HG02678 (cell line): Measurements from ENCODE around the gene FAM185A.
"Not testable (repeated sequence)": the region's sequence is repeated elsewhere in the genome, so short reads cannot be mapped to it uniquely, and the experiment has no call there.

ENCODE experiments used
- ATAC-seq: cut with Tn5 transposase; IDR thresholded peaks from one replicate; pipeline ENCODE4 v1.9.1; 2021; ENCODE audit warnings: mild to moderate bottlenecking, moderate library complexity; ENCODE audit not compliant: unreplicated experiment

The FAM185A gene

GRCh38 chr7:102748605-102749444 lies at the start of gene FAM185A:
Gene FAM185A, plus strand, starts transcription at chr7:102748999. Its CDS starts 209 bp downstream, at chr7:102749208.
- peak; percentile 99 for ATAC-seq

- ATAC-seq = peak; percentile 66
Observed at GRCh38 chr7:102713011-102713690, 35.6 kb upstream of the FAM185A start.

- ATAC-seq = peak; percentile 76
Observed at GRCh38 chr7:102713691-102714080, 35.1 kb upstream of the FAM185A start.

GRCh38 chr7:102714774-102715522 lies 33.9 kb upstream of the FAM185A start:
- not testable (repeated sequence) for ATAC-seq

- ATAC-seq = peak; percentile 45
Observed at GRCh38 chr7:102715718-102716117, 33.1 kb upstream of the FAM185A start.

- ATAC-seq = not testable (repeated sequence)
Observed at GRCh38 chr7:102718491-102718890, 30.3 kb upstream of the FAM185A start.

- ATAC-seq = not testable (repeated sequence)
Observed at GRCh38 chr7:102726170-102726569, 22.6 kb upstream of the FAM185A start.

- not testable (repeated sequence) for ATAC-seq
Observed at GRCh38 chr7:102729670-102730069, 19.1 kb upstream of the FAM185A start.

- ATAC-seq = not testable (repeated sequence)
Observed at GRCh38 chr7:102730431-102730830, 18.4 kb upstream of the FAM185A start.

GRCh38 chr7:102742002-102742771 lies 6.6 kb upstream of the FAM185A start:
- peak; percentile 63 for ATAC-seq

GRCh38 chr7:102743861-102744260 lies 4.9 kb upstream of the FAM185A start:
- ATAC-seq = not testable (repeated sequence)

- ATAC-seq = not testable (repeated sequence)
Observed at GRCh38 chr7:102745494-102746288, 3.1 kb upstream of the FAM185A start.

- not testable (repeated sequence) for ATAC-seq
Observed at GRCh38 chr7:102749445-102749786, 617 bp downstream of the FAM185A start.

GRCh38 chr7:102758227-102758626 lies 9.4 kb downstream of the FAM185A start:
- ATAC-seq = not testable (repeated sequence)

- ATAC-seq = not testable (repeated sequence)
Observed at GRCh38 chr7:102759934-102760333, 11.1 kb downstream of the FAM185A start.

GRCh38 chr7:102761234-102761633 lies 12.4 kb downstream of the FAM185A start:
- ATAC-seq = not testable (repeated sequence)

GRCh38 chr7:102763295-102763905 lies 14.6 kb downstream of the FAM185A start:
- not testable (repeated sequence) for ATAC-seq

GRCh38 chr7:102769657-102770192 lies 20.9 kb downstream of the FAM185A start:
- ATAC-seq = peak; percentile 12

- peak; percentile 64 for ATAC-seq
Observed at GRCh38 chr7:102770467-102770866, 21.7 kb downstream of the FAM185A start.
